Measurements from ENCODE around the gene RNF144A. TPM values are rescaled to one million over a fixed set of nuclear protein-coding genes. Genes with fewer than 3 reads are reported as not detected.

Gene RNF144A
- total and polyA plus RNA-seq, 12 donors = 13.0 to 103 (median 42.3) TPM

GRCh38 chr2:7040547-7040946 is 123.3 kb downstream of the RNF144A start:
- intact Hi-C loops (cut with DNase I) = loop anchor here in 1 of 2 donors (5.0 kb wide), 1 partner anchor 123 kb away; the partner anchor contains the start of gene RNF144A
- Histone ChIP-seq H3K36me3 (replicated peaks in 1 of 2) (peaks cover 0 to 33% of the 10 kb centered on the region in 2 donors), H3K27me3 (no peaks in the 10 kb centered on the region), H3K4me1 (replicated peaks in 1 of 2) (peaks cover 0 to 5% of the 10 kb centered on the region in 2 donors), H3K4me3 (no peak overlapping the region), H3K27ac (no peak overlapping the region), H3K9me3 (replicated peaks in 1 of 3) (no peaks in the 10 kb centered on the region)
- TF ChIP-seq CTCF (IDR thresholded peaks at IDR 0.05) (no peak), POLR2A (IDR thresholded peaks at IDR 0.05) (no peak)
- DNase-seq = no peak
- 78 to 88% (median 83%) methylated on average over 8 of the region's 8 CpGs for WGBS, 4 donors

DNA sequence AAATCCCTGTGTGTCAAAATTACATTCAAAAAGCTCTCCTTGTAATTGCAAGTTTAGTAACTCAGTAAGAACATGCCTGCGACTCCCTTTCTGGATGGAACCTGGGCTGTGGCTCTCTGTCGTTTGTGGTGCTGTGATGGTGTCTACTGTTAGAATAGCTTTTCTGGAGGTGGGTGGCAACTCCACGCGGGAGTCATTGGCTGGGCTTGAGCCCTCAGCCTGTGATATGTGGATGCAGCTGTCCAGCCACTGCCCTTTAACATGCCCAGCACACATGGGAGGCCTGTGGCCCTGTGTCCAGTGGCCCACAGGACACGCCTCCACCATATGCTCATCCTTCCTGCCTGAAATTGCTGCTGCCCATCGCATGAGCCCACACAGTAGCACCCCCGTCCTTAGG is 124.2 kb downstream of the RNF144A start:
- Histone ChIP-seq H3K27me3 (no peaks in the 10 kb centered on the region), H3K4me3 (no peak overlapping the region), H3K27ac (no peak overlapping the region), H3K4me1 (replicated peaks in 1 of 2) (peaks cover 0 to 5% of the 10 kb centered on the region in 2 donors), H3K9me3 (replicated peaks in 1 of 3) (no peaks in the 10 kb centered on the region), H3K36me3 (replicated peaks in 1 of 2) (peaks cover 0 to 30% of the 10 kb centered on the region in 2 donors)
- TF ChIP-seq POLR2A (IDR thresholded peaks at IDR 0.05) (no peak), CTCF (IDR thresholded peaks at IDR 0.05) (no peak)
- DNase-seq = no peak
- intact Hi-C loops (cut with DNase I) = loop anchor here in 1 of 2 donors (5.0 kb wide), 1 partner anchor 124 kb away; the partner anchor contains the start of gene RNF144A
- 89 to 93% (median 92%) methylated on average over 4 to 7 of the region's 7 CpGs for WGBS, 4 donors

GRCh38 chr2:7043690-7044089 is 126.5 kb downstream of the RNF144A start:
- TF ChIP-seq CTCF (IDR thresholded peaks at IDR 0.05) (no peak), POLR2A (IDR thresholded peaks at IDR 0.05) (no peak)
- intact Hi-C loops (cut with DNase I) = loop anchor here in 1 of 2 donors (5.0 kb wide), 1 partner anchor 126 kb away; the partner anchor contains the start of gene RNF144A
- Histone ChIP-seq H3K27me3 (no peaks in the 10 kb centered on the region), H3K4me3 (no peak overlapping the region), H3K27ac (no peak overlapping the region), H3K4me1 (replicated peaks in 1 of 2) (peaks cover 0 to 5% of the 10 kb centered on the region in 2 donors), H3K9me3 (replicated peaks in 1 of 3) (no peaks in the 10 kb centered on the region), H3K36me3 (replicated peaks in 1 of 2) (peaks cover 0 to 30% of the 10 kb centered on the region in 2 donors)
- DNase-seq = no peak
- WGBS, 4 donors = 66 to 75% (median 73%) methylated on average over 3 of the region's 3 CpGs

- H3K27me3 ChIP-seq = no peaks in the 10 kb centered on the region
- peak; percentile 88 to 96 (median 92) for TF ChIP-seq CTCF (IDR thresholded peaks at IDR 0.05)
- TF ChIP-seq POLR2A (IDR thresholded peaks at IDR 0.05) = no peak
- peaks cover 0 to 5% of the 10 kb centered on the region in 2 donors for H3K4me1 ChIP-seq (replicated peaks in 1 of 2)
- no peaks in the 10 kb centered on the region for H3K9me3 ChIP-seq (replicated peaks in 1 of 3)
- peak; percentile 60 to 90 (median 77) for DNase-seq
- WGBS, 4 donors = 80 to 82% (median 81%) methylated on average over 17 of the region's 17 CpGs
- no peak overlapping the region for H3K27ac ChIP-seq
- intact Hi-C loops (cut with DNase I) = loop anchor here in 1 of 2 donors (5.0 kb wide), 1 partner anchor 127 kb away; the partner anchor contains the start of gene RNF144A
- H3K4me3 ChIP-seq = no peak overlapping the region
- peaks cover 0 to 27% of the 10 kb centered on the region in 2 donors for H3K36me3 ChIP-seq (replicated peaks in 1 of 2)
These were observed 127.3 kb downstream of the RNF144A start for GRCh38 chr2:7044253-7045250.
